Glomerular endothelial cell (primary cell): ENCODE measurements around the gene PRMT2. TPM values are rescaled to one million over a fixed set of nuclear protein-coding genes. Genes with fewer than 3 reads are reported as not detected.
"Not testable (repeated sequence)": the region's sequence is repeated elsewhere in the genome, so short reads cannot be mapped to it uniquely, and the experiment has no call there.

Source experiments
- DNase-seq: peaks from one replicate; pipeline ENCODE4 v3.0.0-alpha.2; 2011; ENCODE audit warnings: low read depth, low spot score; ENCODE audit errors: extremely low read depth
- total RNA-seq: library from RNA; depleted of rRNA; stranded (reverse); fragments of >200 nt; gene quantifications from 2 replicates; pipeline ENCODE4 v1.2.3, GENCODE V29; 2015

PRMT2 gene
- total RNA-seq, 1 donor from 2014 or later = 112 TPM

- no peak for DNase-seq
Observed at GRCh38 chr21:46617267-46618051, 18.0 kb upstream of the PRMT2 start.

GRCh38 chr21:46618738-46619379, 16.6 kb upstream of the PRMT2 start:
- no peak for DNase-seq

- DNase-seq = no peak
Observed at GRCh38 chr21:46619846-46620245, 15.6 kb upstream of the PRMT2 start.

GRCh38 chr21:46620846-46621245, 14.6 kb upstream of the PRMT2 start:
- DNase-seq = no peak

GRCh38 chr21:46621457-46622182, 13.9 kb upstream of the PRMT2 start:
- no peak for DNase-seq

- DNase-seq = no peak
Observed at GRCh38 chr21:46622226-46622625, 13.2 kb upstream of the PRMT2 start.

- no peak for DNase-seq
Observed at GRCh38 chr21:46624050-46624449, 11.4 kb upstream of the PRMT2 start.

GRCh38 chr21:46625759-46626158, 9.7 kb upstream of the PRMT2 start:
- DNase-seq = no peak

GRCh38 chr21:46626536-46626935, 8.9 kb upstream of the PRMT2 start:
- DNase-seq = no peak

- DNase-seq = no peak
Observed at GRCh38 chr21:46626975-46627501, 8.4 kb upstream of the PRMT2 start.

GRCh38 chr21:46627726-46628125, 7.7 kb upstream of the PRMT2 start:
- no peak for DNase-seq

GRCh38 chr21:46628868-46629267, 6.6 kb upstream of the PRMT2 start:
- DNase-seq = no peak

GRCh38 chr21:46630915-46631314, 4.6 kb upstream of the PRMT2 start:
- DNase-seq = not testable (repeated sequence)

- DNase-seq = no peak
Observed at GRCh38 chr21:46633566-46633965, 1.9 kb upstream of the PRMT2 start.

- DNase-seq = no peak
Observed at GRCh38 chr21:46634427-46634826, 1.0 kb upstream of the PRMT2 start.

GRCh38 chr21:46634966-46635323, 529 bp upstream of the PRMT2 start:
- peak; percentile 55 for DNase-seq

GRCh38 chr21:46636181-46636512, 673 bp downstream of the PRMT2 start:
- no peak for DNase-seq

GRCh38 chr21:46636550-46637285, 1.2 kb downstream of the PRMT2 start:
- no peak for DNase-seq

GRCh38 chr21:46637952-46638746, 2.7 kb downstream of the PRMT2 start:
- DNase-seq = no peak
